Left lobe of liver (tissue), 2 donors: Measurements from ENCODE around the gene RPP40. TPM values are rescaled to one million over a fixed set of nuclear protein-coding genes. Genes with fewer than 3 reads are reported as not detected.
"Not testable (repeated sequence)": the region's sequence is repeated elsewhere in the genome, so short reads cannot be mapped to it uniquely, and the experiment has no call there.

Experiments
- ATAC-seq: fragments of 200-7000 bp; cut with Tn5 transposase; one replicate; pipeline ENCODE4 v1.9.1; 2020; ENCODE audit warnings: mild to moderate bottlenecking, moderate library complexity
- DNase-seq: peaks from one replicate; pipeline ENCODE4 v3.0.0-alpha.2; 2020; ENCODE audit warnings: low spot score
- total RNA-seq: library from RNA; stranded (reverse); gene quantifications from one replicate; pipeline ENCODE4 v1.2.1, GENCODE V29; 2021
- donor health status: DM: no; HTN: no; CAD: no; lungs with moderate emphysema.
- donor health status: DM: no; HTN: yes; CAD: no.

Gene RPP40
- total RNA-seq, 1 donor from 2014 or later: 3.5 TPM

- DNase-seq: no peak
- no peak for ATAC-seq
These were observed 16.3 kb upstream of the RPP40 start for GRCh38 chr6:5020142-5020541.

- ATAC-seq: no peak
- no peak for DNase-seq
These were observed 10.3 kb upstream of the RPP40 start for GRCh38 chr6:5014072-5014561.

GRCh38 chr6:5012519-5012918 lies 8.7 kb upstream of the RPP40 start:
- DNase-seq (no peak), ATAC-seq (no peak)

GRCh38 chr6:5011346-5011745 lies 7.5 kb upstream of the RPP40 start:
- ATAC-seq (no peak), DNase-seq (no peak)

- DNase-seq (no peak), ATAC-seq (no peak)
These were observed 3.7 kb upstream of the RPP40 start for GRCh38 chr6:5007531-5007930.

GRCh38 chr6:5006222-5006621 lies 2.4 kb upstream of the RPP40 start:
- no peak for ATAC-seq
- DNase-seq: no peak

GRCh38 chr6:5005038-5005433 lies 1.2 kb upstream of the RPP40 start:
- not testable (repeated sequence) for ATAC-seq, DNase-seq

GRCh38 chr6:5004373-5005037 lies 668 bp upstream of the RPP40 start:
- DNase-seq (no peak), ATAC-seq (no peak)

GRCh38 chr6:4999586-4999985 lies 4.3 kb downstream of the RPP40 start:
- no peak for ATAC-seq
- no peak for DNase-seq

- no peak for DNase-seq
- ATAC-seq: no peak
These were observed 6.0 kb downstream of the RPP40 start for GRCh38 chr6:4997862-4998261.

- ATAC-seq (no peak), DNase-seq (no peak)
These were observed 9.1 kb downstream of the RPP40 start for GRCh38 chr6:4994741-4995140.

GRCh38 chr6:4987432-4987831 lies 16.4 kb downstream of the RPP40 start:
- no peak for ATAC-seq

GRCh38 chr6:4986999-4987398 lies 16.8 kb downstream of the RPP40 start:
- ATAC-seq (no peak), DNase-seq (no peak)

More at GRCh38 chr6:4987432-4987831, 16.4 kb downstream of the RPP40 start:
- no peak for DNase-seq

GRCh38 chr6:4983322-4983721 lies 20.5 kb downstream of the RPP40 start:
- DNase-seq (no peak), ATAC-seq (no peak)

GRCh38 chr6:4981761-4982160 lies 22.1 kb downstream of the RPP40 start:
- DNase-seq: no peak
- no peak for ATAC-seq

- ATAC-seq (no peak), DNase-seq (no peak)
These were observed 24.4 kb downstream of the RPP40 start for GRCh38 chr6:4979426-4979825.

- ATAC-seq (no peak), DNase-seq (no peak)
These were observed 26.4 kb downstream of the RPP40 start for GRCh38 chr6:4977468-4977867.

- ATAC-seq: no peak
These were observed 28.3 kb downstream of the RPP40 start for GRCh38 chr6:4975506-4975905.

GRCh38 chr6:4974962-4975361 lies 28.9 kb downstream of the RPP40 start:
- no peak for DNase-seq
- no peak for ATAC-seq

More at GRCh38 chr6:4975506-4975905, 28.3 kb downstream of the RPP40 start:
- no peak for DNase-seq

GRCh38 chr6:4973982-4974745 lies 29.7 kb downstream of the RPP40 start:
- DNase-seq (no peak), ATAC-seq (no peak)

GRCh38 chr6:4973415-4973814 lies 30.4 kb downstream of the RPP40 start:
- no peak for ATAC-seq
- no peak for DNase-seq

GRCh38 chr6:4972438-4972837 lies 31.4 kb downstream of the RPP40 start:
- DNase-seq (no peak), ATAC-seq (no peak)
